Activated CD4-positive, alpha-beta memory T cell treated with anti-CD3 and anti-CD28 coated beads, Interleukin-2, amount 10 ng/mL, durations not matched to agents 7 days and 5 days (primary cell): ENCODE results near the gene MIA2. TPM values are rescaled to one million over a fixed set of nuclear protein-coding genes. Genes with fewer than 3 reads are reported as not detected.
"Not testable (repeated sequence)": the region's sequence is repeated elsewhere in the genome, so short reads cannot be mapped to it uniquely, and the experiment has no call there.

ENCODE experiments used
- CTCF ChIA-PET: fragments of 350-600 bp; sonication (Branson Sonifier 250); formaldehyde crosslinking; loops from one replicate; lab custom pipeline; 2021; ENCODE audit warnings: antibody characterized with exemption, inconsistent platforms; lab: Charles Lee
- POLR2A ChIA-PET: fragments of 350-600 bp; sonication (Branson Sonifier 250); formaldehyde crosslinking; loops from one replicate; lab custom pipeline; 2021; ENCODE audit warnings: antibody characterized with exemption; lab: Charles Lee
- DNase-seq: peaks from one replicate; pipeline ENCODE4 v3.0.0-alpha.2; 2020
- H3K27ac Mint-ChIP-seq: one replicate; pipeline ENCODE4 v1.8.0; 2021; ENCODE audit warnings: mild to moderate bottlenecking, mixed read lengths
- H3K27me3 Mint-ChIP-seq: one replicate; pipeline ENCODE4 v1.8.0; 2021; ENCODE audit warnings: mixed read lengths
- H3K36me3 Mint-ChIP-seq: one replicate; pipeline ENCODE4 v1.8.0; 2021; ENCODE audit warnings: low read depth, mixed read lengths
- H3K4me1 Mint-ChIP-seq: one replicate; pipeline ENCODE4 v1.8.0; 2021; ENCODE audit warnings: mixed read lengths
- H3K4me3 Mint-ChIP-seq: one replicate; pipeline ENCODE4 v1.8.0; 2021; ENCODE audit warnings: mild to moderate bottlenecking, mixed read lengths
- H3K9me3 Mint-ChIP-seq: one replicate; pipeline ENCODE4 v1.8.0; 2021; ENCODE audit warnings: mixed read lengths
- total RNA-seq, 2 experiments: library from RNA; stranded (reverse); gene quantifications; one replicate each; pipeline ENCODE4 v1.2.3, GENCODE V29; 2021

Gene MIA2
- total RNA-seq, 2 experiments from 2014 or later = 30.8 to 33.0 TPM

DNA sequence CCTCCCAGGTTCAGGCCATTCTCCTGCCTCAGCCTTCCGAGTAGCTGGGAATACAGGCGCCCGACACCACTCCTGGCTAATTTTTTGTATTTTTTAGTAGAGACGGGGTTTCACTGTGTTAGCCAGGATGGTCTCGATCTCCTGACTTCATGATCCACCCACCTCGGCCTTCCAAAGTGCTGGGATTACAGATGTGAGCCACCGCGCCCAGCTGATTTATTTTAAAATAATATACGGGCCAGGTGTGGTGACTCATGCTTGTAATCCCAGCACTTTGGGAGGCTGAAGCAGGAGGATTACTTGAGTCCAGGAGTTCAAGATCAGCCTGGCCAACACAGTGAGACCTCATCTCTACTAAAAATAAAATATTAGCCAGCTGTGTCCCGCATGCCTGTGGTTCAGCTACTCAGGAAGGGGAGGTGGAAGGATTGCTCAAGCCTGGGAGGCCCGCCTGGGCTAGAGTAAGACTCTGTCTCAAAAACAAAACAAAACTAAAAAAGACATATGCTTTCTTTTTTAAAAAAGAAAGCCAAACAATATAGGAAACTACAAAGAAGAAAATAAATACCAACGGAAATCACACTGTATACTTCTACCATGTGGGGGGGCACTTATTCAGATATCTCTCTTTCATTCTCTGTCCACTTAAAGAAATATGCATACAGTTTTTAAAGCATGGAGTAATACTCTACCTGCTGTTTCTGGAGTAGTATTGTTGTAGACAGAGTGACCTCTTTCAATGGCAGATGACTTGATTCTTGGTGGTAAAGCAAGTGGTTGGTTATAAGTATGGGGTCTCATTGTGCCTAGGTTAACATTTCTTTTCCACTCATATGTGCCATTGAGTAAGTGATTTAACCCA, 930 bp upstream of the MIA2 start:
- CTCF ChIA-PET = interaction anchor here (0.8 to 5.1 kb wide), 13 partner anchors 8 to 234 kb away, joined by 3 to 48 read pairs (median 5); partner anchors contain the start of genes FBXO33 and TRAPPC6B
- Mint-ChIP-seq H3K27ac (peak overlapping the region; percentile 75), H3K27me3 (no peaks in the 10 kb centered on the region), H3K4me3 (no peak overlapping the region), H3K9me3 (no peaks in the 10 kb centered on the region), H3K36me3 (no peaks in the 10 kb centered on the region), H3K4me1 (peaks cover 56% of the 10 kb centered on the region)
- DNase-seq = peak; percentile 25
- POLR2A ChIA-PET = interaction anchor here (1.0 to 5.5 kb wide), 8 partner anchors 35 to 199 kb away, joined by 3 to 75 read pairs (median 11); partner anchors contain the start of genes FBXO33, GEMIN2, PNN and TRAPPC6B

DNA sequence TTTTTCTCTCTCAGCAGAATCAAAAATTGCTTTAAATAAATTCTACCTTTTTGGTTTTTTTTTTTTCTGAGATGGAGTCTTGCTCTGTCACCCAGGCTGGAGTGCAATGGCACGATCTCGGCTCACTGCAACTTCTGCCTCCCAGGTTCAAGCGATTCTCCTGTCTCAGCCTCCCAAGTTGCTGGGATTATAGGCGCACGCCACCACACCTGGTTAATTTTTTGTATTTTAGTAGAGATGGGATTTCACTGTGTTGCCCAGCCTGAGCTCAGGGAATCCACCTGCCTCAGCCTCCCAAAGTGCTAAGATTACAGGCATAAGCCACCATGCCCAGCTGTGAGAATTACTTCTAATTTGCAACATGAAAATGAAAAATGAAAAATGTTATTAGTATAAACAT, 1.3 kb downstream of the MIA2 start:
- H3K9me3 Mint-ChIP-seq, DNase-seq, H3K27ac Mint-ChIP-seq, H3K4me3 Mint-ChIP-seq, CTCF ChIA-PET, H3K27me3 Mint-ChIP-seq, H3K36me3 Mint-ChIP-seq: not testable (repeated sequence)
- peaks cover 34% of the 10 kb centered on the region for H3K4me1 Mint-ChIP-seq
- POLR2A ChIA-PET = interaction anchor here (0.7 kb wide), 1 partner anchor 72 kb away, joined by 3 read pairs; no protein-coding TSS in a partner anchor

DNA sequence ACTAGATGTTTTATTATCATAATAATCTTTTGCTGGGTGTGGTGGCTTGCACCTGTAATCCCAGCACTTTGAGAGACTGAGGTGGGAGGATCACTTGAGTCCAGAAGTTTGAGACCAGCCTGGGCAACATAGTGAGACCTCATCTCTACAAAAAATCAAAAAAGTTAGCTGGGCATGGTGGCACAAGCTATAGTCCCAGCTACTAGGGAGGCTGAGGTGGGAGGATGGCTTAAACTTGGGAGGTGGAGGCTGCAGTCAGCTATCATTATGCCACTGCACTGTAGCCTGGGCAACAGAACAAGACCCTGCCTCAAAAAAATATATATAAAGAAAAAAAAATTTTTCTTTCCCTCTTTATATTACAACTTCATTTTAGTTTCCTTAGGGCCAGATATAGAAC, 1.8 kb downstream of the MIA2 start:
- H3K4me3 Mint-ChIP-seq, H3K9me3 Mint-ChIP-seq, H3K27ac Mint-ChIP-seq, H3K36me3 Mint-ChIP-seq, POLR2A ChIA-PET, DNase-seq, H3K27me3 Mint-ChIP-seq, CTCF ChIA-PET: not testable (repeated sequence)
- peaks cover 30% of the 10 kb centered on the region for H3K4me1 Mint-ChIP-seq

DNA sequence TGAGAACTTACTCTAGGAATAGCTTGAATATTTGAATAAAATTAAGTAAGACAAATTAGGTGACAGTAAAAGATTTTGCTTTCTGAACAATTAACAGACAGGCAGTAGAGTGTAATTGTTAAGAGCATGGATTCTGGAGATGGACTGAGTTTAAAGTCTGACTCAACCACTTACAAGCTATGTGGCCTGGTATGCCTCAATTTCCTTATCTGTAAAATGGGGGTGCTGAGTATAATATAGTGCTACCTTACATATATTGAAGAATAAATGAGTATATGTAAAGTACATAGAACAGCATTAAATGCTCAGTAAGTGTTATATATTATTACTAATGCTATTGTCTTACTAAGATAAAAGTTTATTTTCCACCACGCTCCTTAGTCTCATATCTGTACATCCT, 7.1 kb downstream of the MIA2 start:
- H3K36me3 Mint-ChIP-seq = no peaks in the 10 kb centered on the region
- no peak for DNase-seq
- H3K4me1 Mint-ChIP-seq = peaks cover 4% of the 10 kb centered on the region
- H3K27ac Mint-ChIP-seq = no peak overlapping the region
- no peaks in the 10 kb centered on the region for H3K27me3 Mint-ChIP-seq
- no peak overlapping the region for H3K4me3 Mint-ChIP-seq
- POLR2A ChIA-PET = interaction anchor here (1.5 kb wide), 1 partner anchor 11 kb away, joined by 4 read pairs; no protein-coding TSS in a partner anchor
- CTCF ChIA-PET = interaction anchor here (0.9 kb wide), 1 partner anchor 9 kb away, joined by 3 read pairs; no protein-coding TSS in a partner anchor
- no peaks in the 10 kb centered on the region for H3K9me3 Mint-ChIP-seq

DNA sequence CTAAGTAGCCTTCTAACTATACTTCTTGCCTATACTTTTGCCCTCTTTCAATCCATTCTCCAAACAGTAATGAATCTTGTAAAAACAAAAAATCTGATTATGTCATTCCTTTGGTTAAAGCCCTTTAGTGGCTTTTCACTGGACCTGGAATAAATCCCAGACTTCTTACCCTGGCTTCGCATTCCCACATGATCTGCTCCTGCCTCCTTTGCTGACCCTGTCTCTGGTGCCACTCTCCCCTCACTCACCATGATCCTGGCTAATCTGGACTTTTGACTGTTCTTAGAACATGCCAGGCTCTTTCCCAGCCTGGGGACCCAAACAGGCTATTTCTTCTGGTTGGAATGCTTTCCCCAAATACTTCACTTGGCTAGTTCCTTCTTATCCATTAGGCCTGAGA, 7.9 kb downstream of the MIA2 start:
- no peak overlapping the region for H3K4me3 Mint-ChIP-seq
- H3K27ac Mint-ChIP-seq = no peak overlapping the region
- no peaks in the 10 kb centered on the region for H3K36me3 Mint-ChIP-seq
- no peak for DNase-seq
- H3K27me3 Mint-ChIP-seq = no peaks in the 10 kb centered on the region
- ChIA-PET CTCF (interaction anchor here (0.6 to 0.9 kb wide), 2 partner anchors 10 to 26 kb away, joined by 3 read pairs; no protein-coding TSS in a partner anchor), POLR2A (interaction anchor here (0.6 kb wide), 1 partner anchor 237 kb away, joined by 3 read pairs; no protein-coding TSS in a partner anchor)
- H3K4me1 Mint-ChIP-seq = no peaks in the 10 kb centered on the region
- H3K9me3 Mint-ChIP-seq = no peaks in the 10 kb centered on the region

DNA sequence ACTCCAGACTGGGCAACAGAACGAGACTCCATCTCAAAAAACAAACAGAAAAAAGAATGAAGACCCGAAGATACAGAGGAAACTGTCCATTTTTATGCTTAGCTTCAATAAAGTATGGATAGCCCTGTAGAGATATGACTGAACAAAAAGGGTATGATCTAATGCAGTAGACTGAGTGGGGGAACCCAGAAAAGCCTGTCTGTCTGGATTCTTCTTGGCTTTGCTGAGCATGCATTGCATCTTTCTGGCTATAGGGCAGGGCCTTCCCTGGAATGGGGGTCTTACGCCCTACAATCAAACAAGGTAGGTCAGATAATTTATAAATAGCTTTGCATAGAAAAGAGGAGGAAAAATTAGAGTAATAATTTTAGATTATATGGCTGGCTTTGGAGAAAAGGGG, 10.1 kb downstream of the MIA2 start:
- Mint-ChIP-seq H3K36me3 (no peaks in the 10 kb centered on the region), H3K4me3 (no peak overlapping the region), H3K27ac (no peak overlapping the region), H3K4me1 (no peaks in the 10 kb centered on the region), H3K9me3 (no peaks in the 10 kb centered on the region), H3K27me3 (peaks cover 7% of the 10 kb centered on the region)
- CTCF ChIA-PET = no interaction called here
- DNase-seq = no peak
- POLR2A ChIA-PET = no interaction called here

DNA sequence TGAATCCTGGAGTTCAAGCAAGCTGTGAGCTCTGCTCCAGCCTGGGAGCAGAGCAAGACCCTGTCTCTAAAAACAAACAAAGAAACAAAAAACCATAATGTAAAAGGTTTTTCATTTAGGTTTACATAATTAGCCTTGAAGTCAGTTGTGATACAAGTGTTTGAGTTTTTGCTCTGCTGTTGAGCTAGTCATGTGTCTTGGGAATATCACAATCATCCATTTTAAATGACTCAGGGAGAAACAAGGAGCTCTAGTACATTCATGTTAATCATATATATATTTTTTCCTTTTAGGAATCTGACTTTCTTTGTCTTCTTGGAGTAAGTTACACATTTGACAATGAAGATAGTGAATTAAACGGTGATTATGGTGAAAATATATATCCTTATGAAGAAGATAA, 12.9 kb downstream of the MIA2 start:
- Mint-ChIP-seq H3K27me3 (peaks cover 7% of the 10 kb centered on the region), H3K27ac (no peak overlapping the region), H3K4me3 (no peak overlapping the region), H3K9me3 (no peaks in the 10 kb centered on the region), H3K4me1 (no peaks in the 10 kb centered on the region), H3K36me3 (no peaks in the 10 kb centered on the region)
- POLR2A ChIA-PET = no interaction called here
- no peak for DNase-seq
- CTCF ChIA-PET = no interaction called here

DNA sequence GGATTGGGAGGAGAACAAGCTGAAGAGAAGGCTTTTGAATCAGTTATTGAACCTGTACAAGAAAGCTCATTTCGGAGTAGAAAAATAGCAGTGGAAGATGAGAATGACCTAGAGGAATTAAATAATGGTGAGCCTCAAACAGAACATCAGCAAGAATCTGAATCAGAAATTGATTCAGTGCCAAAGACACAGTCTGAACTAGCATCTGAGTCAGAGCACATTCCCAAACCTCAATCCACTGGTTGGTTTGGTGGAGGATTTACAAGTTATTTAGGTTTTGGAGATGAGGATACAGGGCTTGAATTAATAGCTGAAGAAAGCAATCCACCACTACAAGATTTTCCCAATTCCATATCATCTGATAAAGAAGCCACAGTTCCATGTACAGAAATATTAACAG, 13.5 kb downstream of the MIA2 start:
- no peak for DNase-seq
- Mint-ChIP-seq H3K36me3 (no peaks in the 10 kb centered on the region), H3K4me3 (no peak overlapping the region), H3K27me3 (peaks cover 7% of the 10 kb centered on the region), H3K9me3 (no peaks in the 10 kb centered on the region), H3K4me1 (no peaks in the 10 kb centered on the region), H3K27ac (no peak overlapping the region)
- POLR2A ChIA-PET = no interaction called here
- CTCF ChIA-PET = interaction anchor here (0.8 kb wide), 1 partner anchor 16 kb away, joined by 3 read pairs; no protein-coding TSS in a partner anchor

DNA sequence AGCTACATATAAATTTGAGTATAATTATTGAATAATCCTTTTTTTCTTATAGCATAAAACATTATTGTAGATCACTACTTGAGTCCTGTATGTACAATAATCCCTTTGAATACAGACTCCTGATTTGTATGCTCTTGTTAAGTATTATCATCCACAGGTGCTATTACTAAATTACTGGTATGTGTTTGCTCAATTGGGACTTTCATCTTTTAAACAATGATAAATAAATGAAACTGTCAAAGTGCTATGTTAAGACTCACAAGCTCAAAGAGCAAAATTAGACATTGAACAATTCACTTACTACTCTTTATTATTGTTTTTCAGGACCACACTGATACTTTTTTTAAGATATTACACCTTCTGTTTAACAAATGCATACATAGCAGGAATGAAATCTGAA, 17.8 kb downstream of the MIA2 start:
- H3K27ac Mint-ChIP-seq = no peak overlapping the region
- H3K4me3 Mint-ChIP-seq = no peak overlapping the region
- ChIA-PET CTCF (no interaction called here), POLR2A (no interaction called here)
- no peaks in the 10 kb centered on the region for H3K4me1 Mint-ChIP-seq
- H3K9me3 Mint-ChIP-seq = no peaks in the 10 kb centered on the region
- no peak for DNase-seq
- H3K36me3 Mint-ChIP-seq = no peaks in the 10 kb centered on the region
- peaks cover 7% of the 10 kb centered on the region for H3K27me3 Mint-ChIP-seq

DNA sequence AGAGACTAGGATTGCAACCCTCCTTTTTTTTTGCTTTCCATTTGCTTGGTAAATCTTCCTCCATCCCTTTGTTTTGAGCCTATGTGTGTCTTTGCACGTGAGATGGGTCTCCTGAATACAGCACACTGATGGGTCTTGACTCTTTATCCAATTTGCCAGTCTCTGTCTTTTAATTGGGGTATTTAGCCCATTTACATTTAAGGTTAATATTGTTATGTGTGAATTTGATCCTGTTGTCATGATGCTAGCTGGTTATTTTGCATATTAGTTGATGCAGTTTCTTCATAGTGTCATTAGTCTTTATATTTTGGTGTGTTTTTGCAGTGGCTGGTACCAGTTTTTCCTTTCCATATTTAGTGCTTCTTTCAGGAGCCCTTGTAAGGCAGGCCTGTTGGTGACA, 23.7 kb downstream of the MIA2 start:
- H3K9me3 Mint-ChIP-seq, DNase-seq, H3K27me3 Mint-ChIP-seq, H3K4me3 Mint-ChIP-seq, CTCF ChIA-PET, POLR2A ChIA-PET, H3K4me1 Mint-ChIP-seq, H3K27ac Mint-ChIP-seq: not testable (repeated sequence)
- peaks cover 14% of the 10 kb centered on the region for H3K36me3 Mint-ChIP-seq

DNA sequence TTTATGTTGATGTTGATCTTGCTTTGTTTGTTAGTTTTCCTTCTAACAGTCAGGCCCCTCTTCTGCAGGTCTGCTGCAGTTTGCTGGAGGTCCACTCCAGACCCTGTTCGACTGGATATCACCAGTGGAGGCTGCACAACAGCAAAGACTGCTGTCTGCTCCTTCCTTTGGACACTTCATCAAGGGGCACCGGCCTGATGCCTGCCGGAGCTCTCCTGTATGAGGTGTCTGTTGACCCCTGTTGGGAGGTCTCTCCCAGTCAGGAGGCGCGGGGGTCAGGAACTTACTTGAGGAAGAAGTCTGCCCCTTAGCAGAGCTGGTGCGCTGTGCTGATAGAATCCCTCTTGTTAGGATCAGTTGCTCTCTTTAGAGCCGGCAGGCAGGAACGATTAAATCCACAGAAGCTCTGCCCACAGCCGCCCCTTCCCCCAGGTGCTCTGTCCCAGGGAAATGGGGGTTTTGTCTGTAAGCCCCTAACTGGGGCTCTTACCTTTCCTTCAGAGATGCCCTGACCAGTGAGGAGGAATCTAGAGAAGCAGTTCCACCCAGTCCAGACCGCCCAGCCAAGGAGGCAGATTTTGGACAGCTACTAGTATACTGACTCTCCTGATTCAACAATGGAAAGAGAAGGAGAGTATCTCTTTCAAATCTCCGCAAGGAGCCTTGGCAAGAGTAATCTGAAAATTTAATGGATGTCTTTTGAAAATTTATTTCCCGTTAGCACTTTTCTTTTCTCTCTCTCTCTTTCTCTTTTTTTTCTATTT, 25.2 kb downstream of the MIA2 start:
- Mint-ChIP-seq H3K27ac (no peak overlapping the region), H3K4me3 (no peak overlapping the region), H3K4me1 (no peaks in the 10 kb centered on the region), H3K9me3 (peaks cover 10% of the 10 kb centered on the region), H3K36me3 (peaks cover 19% of the 10 kb centered on the region), H3K27me3 (no peaks in the 10 kb centered on the region)
- no peak for DNase-seq
- ChIA-PET CTCF (no interaction called here), POLR2A (no interaction called here)

DNA sequence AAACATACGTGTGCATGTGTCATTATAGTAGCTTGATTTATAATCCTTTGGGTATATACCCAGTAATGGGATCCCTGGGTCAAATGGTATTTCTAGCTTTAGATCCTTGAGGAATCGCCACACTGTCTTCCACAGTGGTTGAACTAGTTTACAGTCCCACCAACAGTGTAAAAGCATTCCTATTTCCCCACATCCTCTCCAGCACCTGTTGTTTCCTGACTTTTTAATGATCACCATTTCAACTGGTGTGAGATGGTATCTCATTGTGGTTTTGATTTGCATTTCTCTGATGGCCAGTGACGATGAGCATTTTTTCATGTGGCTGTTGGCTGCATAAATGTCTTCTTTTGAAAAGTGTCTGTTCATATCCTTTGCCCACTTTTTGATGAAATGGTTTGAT, 26.4 kb downstream of the MIA2 start:
- Mint-ChIP-seq H3K9me3 (peaks cover 12% of the 10 kb centered on the region), H3K36me3 (peaks cover 20% of the 10 kb centered on the region)
- H3K4me3 Mint-ChIP-seq, CTCF ChIA-PET, H3K27ac Mint-ChIP-seq, H3K27me3 Mint-ChIP-seq, DNase-seq, H3K4me1 Mint-ChIP-seq, POLR2A ChIA-PET: not testable (repeated sequence)

DNA sequence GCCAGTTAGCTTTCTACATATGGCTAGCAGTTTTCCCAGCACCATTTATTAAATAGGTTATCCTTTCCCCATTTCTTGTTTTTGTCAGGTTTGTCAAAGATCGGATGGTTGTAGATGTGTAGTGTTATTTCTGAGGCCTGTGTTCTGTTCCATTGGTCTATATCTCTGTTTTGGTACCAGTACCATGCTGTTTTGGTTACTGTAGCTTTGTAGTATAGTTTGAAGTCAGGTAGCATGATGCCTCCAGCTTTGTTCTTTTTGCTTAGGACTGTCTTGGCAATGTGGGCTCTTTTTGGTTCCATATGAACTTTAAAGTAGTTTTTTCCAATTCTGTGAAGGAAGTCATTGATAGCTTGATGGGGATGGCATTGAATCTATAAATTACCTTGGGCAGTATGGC, 28.5 kb downstream of the MIA2 start:
- H3K4me3 Mint-ChIP-seq, H3K27ac Mint-ChIP-seq, POLR2A ChIA-PET, DNase-seq, H3K27me3 Mint-ChIP-seq: not testable (repeated sequence)
- peaks cover 11% of the 10 kb centered on the region for H3K9me3 Mint-ChIP-seq
- peaks cover 14% of the 10 kb centered on the region for H3K4me1 Mint-ChIP-seq
- CTCF ChIA-PET = interaction anchor here (1.0 kb wide), 1 partner anchor 8 kb away, joined by 3 read pairs; no protein-coding TSS in a partner anchor
- H3K36me3 Mint-ChIP-seq = peaks cover 21% of the 10 kb centered on the region
